H1 (cell line): ENCODE data around the gene MT1H. TPM values are rescaled to one million over a fixed set of nuclear protein-coding genes. Genes with fewer than 3 reads are reported as not detected.

ENCODE experiments used
- PHF8 ChIP-seq: fragments of 200-600 bp; sonication (generic); conservative IDR thresholded peaks from 2 replicates; pipeline ENCODE4 v1.7.1; 2012; ENCODE audit warnings: low read depth, mild to moderate bottlenecking, inconsistent platforms, low read length, moderate library complexity
- POU5F1 ChIP-seq: IDR thresholded peaks from 2 replicates; pipeline ENCODE4 v1.6.1; 2011; ENCODE audit warnings: low read depth, mild to moderate bottlenecking, low read length, moderate library complexity
- RBBP5 ChIP-seq: IDR thresholded peaks from 2 replicates; pipeline ENCODE4 v1.7.1; 2012; ENCODE audit warnings: low read depth, mild to moderate bottlenecking, inconsistent platforms, low read length, moderate library complexity, borderline replicate concordance
- RNF2 ChIP-seq: fragments of 200-900, 300-1000 bp; sonication (generic); IDR thresholded peaks from 2 replicates; pipeline ENCODE4 v1.7.1; 2016; ENCODE audit warnings: borderline replicate concordance, low read depth, mild to moderate bottlenecking, antibody characterized with exemption, low read length; ENCODE audit not compliant: poor library complexity, severe bottlenecking; ENCODE audit errors: missing control alignments
- polyA plus RNA-seq, 7 experiments: library from polyadenylated mRNA; depleted of rRNA in 3 of 7; stranded (reverse) in 5 of 7; unstranded in 2 of 7; fragments of >200 nt in 5 of 7; fragments of 200-250 nt in 2 of 7; gene quantifications; 1 replicate in 5 of 7; 2 replicates in 1 of 7; 4 replicates in 1 of 7; pipeline versions ENCODE4 v1.2.1 to v1.2.3, GENCODE V29; 2011 to 2013; ENCODE audit warnings: missing spikeins in 2 of 7, mixed read lengths in 2 of 7
- total RNA-seq: library from RNA; stranded (reverse); fragmentation: NEBNext Ultra II Directional; extraction: Animal tissue kit (Norgen Biotek cat#: 25700); gene quantifications from 2 replicates; pipeline ENCODE4 v1.2.1, GENCODE V29; 2021

The MT1H gene
- total and polyA plus RNA-seq, 2 of the 8 experiments (the other 6 are each of a cell fraction or from before 2014, with no cell fraction given): 11.9 to 95.7 TPM

DNA sequence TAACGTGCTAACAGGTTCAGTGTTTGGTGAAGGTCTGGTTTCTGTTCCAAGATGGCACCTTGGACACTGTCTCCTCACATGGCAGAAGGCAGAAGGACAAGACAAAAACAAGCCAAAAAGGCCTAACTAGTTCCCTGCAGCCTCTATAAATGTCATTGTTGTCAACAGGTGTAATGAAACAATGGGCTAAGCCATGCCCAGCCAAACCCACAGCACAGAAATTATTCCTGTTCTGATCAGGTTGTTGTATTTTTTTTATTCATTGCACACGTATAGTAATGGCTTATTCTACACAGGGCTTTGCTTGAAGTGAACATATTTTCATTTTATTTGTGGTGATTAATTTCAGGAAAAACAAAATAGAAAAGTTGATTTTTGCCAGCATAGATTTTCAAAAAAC is 44.2 kb downstream of the MT1H start (continued):
- no peak for TF ChIP-seq PHF8
- TF ChIP-seq RNF2: no peak
- no peak for TF ChIP-seq POU5F1
- no peak for TF ChIP-seq RBBP5
